SJCRH30 (cell line): Measurements from ENCODE around the gene KRT3. TPM values are rescaled to one million over a fixed set of nuclear protein-coding genes. Genes with fewer than 3 reads are reported as not detected.

Source experiments
- DNase-seq, 2 experiments: peaks; one replicate each; pipeline ENCODE4 v3.0.0-alpha.2; 2015 to 2020
- H3K27ac ChIP-seq: fragments of 250-450 bp; sonication (Bioruptor Pico); 2 replicates; pipeline ENCODE4 v1.5.1; 2020; ENCODE audit warnings: mild to moderate bottlenecking, moderate library complexity
- H3K27me3 ChIP-seq: fragments of 250-450 bp; sonication (Bioruptor Pico); 2 replicates; pipeline ENCODE4 v1.5.1; 2020; ENCODE audit warnings: mild to moderate bottlenecking, moderate library complexity
- H3K36me3 ChIP-seq: fragments of 250-450 bp; sonication (Bioruptor Pico); 2 replicates; pipeline ENCODE4 v1.5.1; 2020; ENCODE audit warnings: mild to moderate bottlenecking, moderate library complexity
- H3K4me1 ChIP-seq: fragments of 250-450 bp; sonication (Bioruptor Pico); 2 replicates; pipeline ENCODE4 v1.5.1; 2020; ENCODE audit warnings: mild to moderate bottlenecking, moderate library complexity
- H3K4me3 ChIP-seq: fragments of 250-450 bp; sonication (Bioruptor Pico); 2 replicates; pipeline ENCODE4 v1.5.1; 2020; ENCODE audit warnings: mild to moderate bottlenecking, moderate library complexity
- H3K9me3 ChIP-seq: fragments of 250-450 bp; sonication (Bioruptor Pico); replicated peaks from 2 replicates; pipeline ENCODE4 v1.5.1; 2020; ENCODE audit warnings: mild to moderate bottlenecking, moderate library complexity
- total RNA-seq: library from RNA; depleted of rRNA; stranded (reverse); fragments of >200 nt; shearing (Covaris generic); gene quantifications from 2 replicates; pipeline ENCODE4 v1.2.3, GENCODE V29; 2014

Gene KRT3
- total RNA-seq, 1 experiment from 2014 or later, result not detected

DNA sequence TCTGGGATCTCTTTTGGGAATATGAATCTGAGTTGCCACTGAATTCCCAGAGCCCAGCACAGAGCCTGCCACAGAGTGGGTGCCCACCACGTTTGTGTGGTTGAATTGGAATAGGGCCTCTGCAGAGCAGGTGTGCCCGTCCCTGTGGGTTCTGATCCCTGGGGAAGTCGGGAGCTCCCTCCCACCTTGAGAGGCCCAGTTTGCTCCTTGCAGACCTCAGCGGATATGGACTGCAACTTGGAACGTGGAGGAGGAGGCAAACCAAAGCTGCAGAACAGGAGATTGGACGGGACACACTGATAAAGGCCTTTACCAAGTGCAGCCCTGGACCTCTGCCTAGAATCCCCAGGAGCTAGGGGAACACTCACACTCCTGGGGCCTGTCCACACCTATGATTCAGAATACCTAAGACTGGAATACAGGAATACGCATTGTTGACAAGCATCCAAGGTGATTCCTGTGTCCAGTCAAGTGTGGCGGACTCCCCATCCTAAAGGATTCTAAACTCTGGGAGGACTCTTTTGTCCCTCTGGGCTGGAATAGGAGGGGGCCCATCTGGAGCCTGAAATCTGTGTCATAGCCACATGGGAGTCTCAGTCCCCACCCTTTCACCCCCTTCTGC, 21.2 kb downstream of the KRT3 start:
- H3K4me1 ChIP-seq, result no peaks in the 10 kb centered on the region
- no peak overlapping the region for H3K27ac ChIP-seq
- DNase-seq, result no peak
- H3K36me3 ChIP-seq, result no peaks in the 10 kb centered on the region
- H3K27me3 ChIP-seq, result no peaks in the 10 kb centered on the region
- H3K4me3 ChIP-seq, result no peak overlapping the region
- no peaks in the 10 kb centered on the region for H3K9me3 ChIP-seq

DNA sequence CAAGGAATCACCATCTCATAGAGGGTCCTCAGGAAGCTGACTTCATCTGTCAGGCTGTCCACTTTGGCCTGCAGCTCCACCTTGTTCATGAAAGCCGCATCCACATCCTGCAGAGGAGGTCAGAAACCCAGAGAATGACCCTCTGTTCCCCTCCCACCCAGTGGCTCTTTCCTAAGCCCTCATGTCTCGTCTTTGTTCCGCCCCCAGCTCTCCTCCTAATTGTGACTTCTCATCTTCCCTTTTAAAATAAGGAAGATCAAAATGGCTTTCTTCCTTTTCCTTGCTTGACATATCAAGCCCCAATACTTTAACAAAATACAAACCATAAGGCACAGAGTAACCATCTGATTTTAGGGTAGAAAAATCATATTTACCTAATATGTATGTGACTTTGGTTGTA, 23.1 kb downstream of the KRT3 start:
- H3K27ac ChIP-seq, result no peak overlapping the region
- no peaks in the 10 kb centered on the region for H3K27me3 ChIP-seq
- H3K9me3 ChIP-seq, result no peaks in the 10 kb centered on the region
- DNase-seq, result no peak
- H3K4me3 ChIP-seq, result no peak overlapping the region
- no peaks in the 10 kb centered on the region for H3K36me3 ChIP-seq
- no peaks in the 10 kb centered on the region for H3K4me1 ChIP-seq

DNA sequence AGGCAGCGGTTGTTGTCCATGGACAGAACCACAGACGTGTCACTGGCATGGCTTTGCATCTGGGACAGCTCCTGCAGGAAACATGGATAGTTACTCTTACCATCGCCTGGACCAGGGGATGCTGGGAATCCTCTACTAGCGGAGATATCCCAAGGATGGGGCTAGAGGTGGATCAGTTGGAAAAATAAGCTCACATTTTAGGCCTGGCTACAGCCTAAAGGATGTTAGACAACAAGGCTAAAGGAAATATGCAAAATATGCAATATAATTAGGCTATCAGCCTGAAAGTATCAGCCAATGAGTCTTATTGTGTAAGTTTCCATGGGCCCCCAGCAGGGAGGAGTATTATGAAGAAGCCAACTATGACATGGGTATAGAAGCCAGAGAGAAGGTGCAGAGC, 23.7 kb downstream of the KRT3 start:
- no peaks in the 10 kb centered on the region for H3K27me3 ChIP-seq

DNA sequence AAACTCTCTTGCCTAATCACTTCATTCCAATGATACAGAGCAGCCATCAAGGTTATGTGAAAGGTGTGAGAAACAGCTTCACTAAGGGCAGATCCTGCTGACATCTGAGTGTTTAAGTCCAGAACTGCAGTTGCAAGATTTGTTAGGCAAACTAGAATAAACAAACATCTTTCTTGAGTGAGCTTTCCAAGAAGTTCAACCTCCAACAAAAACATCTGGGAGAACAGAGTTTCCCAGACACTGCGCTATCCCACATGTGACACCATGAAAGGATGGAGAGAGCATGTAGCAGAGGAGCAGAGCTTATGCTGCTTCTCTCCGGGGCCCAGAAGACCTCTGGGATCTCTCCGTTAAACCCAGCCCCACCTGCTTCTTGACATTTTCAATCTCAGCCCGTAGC, 24.4 kb downstream of the KRT3 start:
- no peaks in the 10 kb centered on the region for H3K27me3 ChIP-seq
- no peak for DNase-seq
- H3K9me3 ChIP-seq, result no peaks in the 10 kb centered on the region
- no peaks in the 10 kb centered on the region for H3K36me3 ChIP-seq
- no peak overlapping the region for H3K4me3 ChIP-seq
- H3K4me1 ChIP-seq, result no peaks in the 10 kb centered on the region
- no peak overlapping the region for H3K27ac ChIP-seq

More for the DNA sequence above, 23.7 kb downstream of the KRT3 start:
- Histone ChIP-seq H3K4me1 (no peaks in the 10 kb centered on the region), H3K27ac (no peak overlapping the region), H3K9me3 (no peaks in the 10 kb centered on the region), H3K4me3 (no peak overlapping the region), H3K36me3 (no peaks in the 10 kb centered on the region)
- DNase-seq, result no peak

DNA sequence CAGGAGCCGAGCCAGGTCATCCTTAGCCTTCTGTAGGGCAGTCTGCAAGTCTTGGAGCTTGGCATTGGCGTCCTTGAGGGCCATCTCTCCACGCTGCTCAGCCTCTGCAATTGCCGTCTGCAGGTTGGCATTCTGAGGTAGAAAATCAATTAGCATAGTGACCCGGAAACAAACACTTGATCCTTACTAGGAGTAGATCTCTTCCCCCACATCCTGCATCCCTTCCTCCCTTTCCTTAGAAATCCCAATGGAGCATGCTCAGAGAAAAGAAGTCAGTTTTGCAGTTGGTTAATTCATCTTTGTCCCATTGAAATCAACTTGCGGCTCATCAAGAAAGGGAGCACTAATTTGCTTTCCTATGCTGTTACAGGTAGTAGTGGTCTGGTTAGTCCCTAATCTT, 24.8 kb downstream of the KRT3 start:
- no peaks in the 10 kb centered on the region for H3K27me3 ChIP-seq

DNA sequence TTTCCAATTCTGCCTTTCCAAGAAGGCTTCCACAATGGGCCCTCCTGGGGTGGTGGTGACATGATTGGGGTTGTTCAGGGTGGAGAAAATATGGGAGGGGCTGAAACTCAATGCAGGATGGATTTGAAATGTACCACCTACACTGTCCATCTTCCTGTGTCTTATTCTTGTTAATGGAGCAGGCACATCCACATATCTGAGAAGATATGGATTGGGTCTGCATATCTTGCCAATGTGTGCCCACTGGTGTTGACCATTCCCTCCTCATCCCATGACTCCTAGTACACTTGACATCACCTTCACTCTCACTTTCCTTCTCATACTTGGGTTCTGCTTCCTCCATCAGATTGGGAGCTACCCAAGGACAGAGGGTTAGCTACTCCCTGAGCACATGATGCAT, 26.0 kb downstream of the KRT3 start:
- H3K4me3 ChIP-seq, result no peak overlapping the region
- H3K36me3 ChIP-seq, result no peaks in the 10 kb centered on the region
- H3K27me3 ChIP-seq, result no peaks in the 10 kb centered on the region
- H3K9me3 ChIP-seq, result no peaks in the 10 kb centered on the region
- no peak for DNase-seq
- no peak overlapping the region for H3K27ac ChIP-seq
- no peaks in the 10 kb centered on the region for H3K4me1 ChIP-seq

More for the DNA sequence above, 24.8 kb downstream of the KRT3 start:
- H3K36me3 ChIP-seq, result no peaks in the 10 kb centered on the region
- H3K4me3 ChIP-seq, result no peak overlapping the region
- no peaks in the 10 kb centered on the region for H3K4me1 ChIP-seq
- H3K9me3 ChIP-seq, result no peaks in the 10 kb centered on the region
- DNase-seq, result no peak
- no peak overlapping the region for H3K27ac ChIP-seq

DNA sequence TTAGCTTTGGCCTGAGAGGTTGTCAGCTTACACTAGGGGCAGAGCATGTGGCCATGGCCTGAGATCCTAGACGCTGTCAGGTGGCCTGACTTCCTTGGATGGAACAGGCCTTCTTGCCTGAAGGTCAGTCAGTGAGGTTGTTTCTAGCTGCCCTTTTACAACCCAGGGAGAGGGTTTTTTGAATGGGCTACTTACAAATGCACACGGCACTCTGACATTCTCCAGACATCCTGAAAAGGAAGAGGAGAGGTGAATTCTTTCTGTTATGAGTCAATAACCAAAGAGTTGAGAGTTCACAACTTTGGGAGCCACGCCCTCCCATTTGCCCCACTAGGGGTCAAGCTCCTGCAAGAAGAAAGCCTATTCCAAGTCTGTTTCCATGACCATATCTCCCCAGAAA, 26.6 kb downstream of the KRT3 start:
- no peaks in the 10 kb centered on the region for H3K27me3 ChIP-seq
- no peaks in the 10 kb centered on the region for H3K4me1 ChIP-seq
- H3K9me3 ChIP-seq, result no peaks in the 10 kb centered on the region
- H3K4me3 ChIP-seq, result no peak overlapping the region
- no peak overlapping the region for H3K27ac ChIP-seq
- no peak for DNase-seq
- H3K36me3 ChIP-seq, result no peaks in the 10 kb centered on the region

- H3K27ac ChIP-seq, result no peak overlapping the region
- no peaks in the 10 kb centered on the region for H3K4me1 ChIP-seq
- no peaks in the 10 kb centered on the region for H3K27me3 ChIP-seq
- H3K9me3 ChIP-seq, result no peaks in the 10 kb centered on the region
- H3K36me3 ChIP-seq, result no peaks in the 10 kb centered on the region
- no peak overlapping the region for H3K4me3 ChIP-seq
- DNase-seq, result no peak
Observed at GRCh38 chr12:52768479-52769200, 27.3 kb downstream of the KRT3 start.

- no peak for DNase-seq
- Histone ChIP-seq H3K27me3 (no peaks in the 10 kb centered on the region), H3K36me3 (no peaks in the 10 kb centered on the region)
Observed at GRCh38 chr12:52767427-52767826, 28.5 kb downstream of the KRT3 start.

DNA sequence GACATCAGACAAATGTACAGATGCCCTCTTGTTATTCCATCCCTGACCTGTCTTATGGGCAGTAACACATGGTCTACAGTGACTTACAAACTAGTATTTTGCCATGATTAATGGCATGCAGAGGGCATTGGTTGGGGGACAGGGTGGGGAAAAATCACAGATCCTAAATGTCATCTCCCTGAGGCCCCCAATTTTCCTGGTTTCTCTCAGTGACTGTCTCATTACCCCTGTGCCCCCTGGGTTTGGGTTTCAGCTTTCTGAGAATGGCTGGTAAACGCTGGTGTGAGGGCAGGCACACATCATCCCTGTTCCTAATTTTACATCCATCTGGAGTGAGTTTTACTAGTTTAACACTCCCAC, 28.9 kb downstream of the KRT3 start:
- Histone ChIP-seq H3K27ac (no peak overlapping the region), H3K4me1 (no peaks in the 10 kb centered on the region), H3K4me3 (no peak overlapping the region), H3K27me3 (no peaks in the 10 kb centered on the region), H3K36me3 (no peaks in the 10 kb centered on the region), H3K9me3 (no peaks in the 10 kb centered on the region)
- DNase-seq, result no peak

More at GRCh38 chr12:52767427-52767826, 28.5 kb downstream of the KRT3 start:
- H3K9me3 ChIP-seq, result no peaks in the 10 kb centered on the region
- no peaks in the 10 kb centered on the region for H3K4me1 ChIP-seq
- H3K27ac ChIP-seq, result no peak overlapping the region
- no peak overlapping the region for H3K4me3 ChIP-seq

DNA sequence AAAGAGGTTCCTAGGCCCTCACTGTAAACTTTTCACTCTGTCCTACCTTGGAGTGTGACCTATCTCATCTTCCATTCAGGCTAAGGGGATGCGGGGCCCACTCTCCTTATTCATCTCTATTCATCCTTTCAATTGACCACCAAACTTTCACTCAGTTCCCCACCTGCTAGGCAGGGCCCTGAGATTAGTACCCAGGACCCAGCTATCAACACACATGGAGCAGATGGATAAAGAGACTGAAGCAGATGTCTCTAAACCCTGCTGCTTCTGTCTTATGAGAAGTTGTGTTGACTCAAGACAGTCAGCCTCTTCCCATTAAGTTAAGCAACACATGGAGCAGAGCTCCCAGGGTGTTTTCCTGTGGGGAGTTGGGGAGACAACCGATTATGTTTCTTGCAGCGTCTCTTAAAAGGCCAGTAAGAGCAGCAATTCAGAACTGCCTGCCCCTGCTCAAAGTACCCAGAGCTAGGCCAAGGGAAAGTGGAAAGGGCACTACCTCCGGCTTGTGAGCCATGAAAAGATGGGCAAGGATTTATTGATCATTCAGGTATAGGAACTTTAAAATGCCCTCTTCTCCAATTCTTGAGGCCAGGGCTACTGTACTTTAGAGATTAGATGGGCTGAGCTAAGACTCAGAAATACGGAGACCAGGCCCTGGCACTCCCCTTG, 29.4 kb downstream of the KRT3 start:
- no peak for DNase-seq
- no peaks in the 10 kb centered on the region for H3K27me3 ChIP-seq
- H3K27ac ChIP-seq, result no peak overlapping the region
- H3K36me3 ChIP-seq, result no peaks in the 10 kb centered on the region
- no peak overlapping the region for H3K4me3 ChIP-seq
- H3K9me3 ChIP-seq, result no peaks in the 10 kb centered on the region
- H3K4me1 ChIP-seq, result no peaks in the 10 kb centered on the region

GRCh38 chr12:52765702-52766101, 30.2 kb downstream of the KRT3 start:
- no peaks in the 10 kb centered on the region for H3K27me3 ChIP-seq

DNA sequence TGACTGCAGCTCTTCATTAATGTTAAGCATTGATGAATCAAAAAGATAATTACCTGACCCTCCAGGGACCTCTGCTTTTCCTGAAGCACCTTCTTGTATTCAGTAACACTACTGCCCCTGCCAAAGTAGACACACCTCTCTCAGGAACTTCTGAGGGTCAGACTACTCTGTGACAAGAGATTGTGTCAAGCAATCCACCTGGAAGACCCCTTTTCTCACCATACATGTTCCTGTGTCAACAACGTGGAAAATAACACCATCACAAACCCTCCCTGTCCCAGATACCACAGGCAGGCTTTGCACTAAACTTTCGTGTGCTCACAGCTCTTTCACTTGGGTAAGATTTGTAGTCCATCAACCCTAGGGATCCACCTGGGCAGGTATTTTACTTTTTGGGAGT, 31.9 kb downstream of the KRT3 start:
- Histone ChIP-seq H3K4me1 (no peaks in the 10 kb centered on the region), H3K27me3 (no peaks in the 10 kb centered on the region), H3K9me3 (no peaks in the 10 kb centered on the region), H3K27ac (no peak overlapping the region), H3K36me3 (no peaks in the 10 kb centered on the region), H3K4me3 (no peak overlapping the region)
- no peak for DNase-seq

More at GRCh38 chr12:52765702-52766101, 30.2 kb downstream of the KRT3 start:
- no peak for DNase-seq
- H3K27ac ChIP-seq, result no peak overlapping the region
- no peaks in the 10 kb centered on the region for H3K9me3 ChIP-seq
- H3K36me3 ChIP-seq, result no peaks in the 10 kb centered on the region
- H3K4me1 ChIP-seq, result no peaks in the 10 kb centered on the region
- H3K4me3 ChIP-seq, result no peak overlapping the region

GRCh38 chr12:52763036-52763659, 32.8 kb downstream of the KRT3 start:
- no peak for DNase-seq
- Histone ChIP-seq H3K9me3 (no peaks in the 10 kb centered on the region), H3K4me1 (no peaks in the 10 kb centered on the region), H3K27ac (no peak overlapping the region), H3K36me3 (no peaks in the 10 kb centered on the region), H3K4me3 (no peak overlapping the region), H3K27me3 (no peaks in the 10 kb centered on the region)

GRCh38 chr12:52761802-52762201, 34.1 kb downstream of the KRT3 start:
- Histone ChIP-seq H3K27me3 (no peaks in the 10 kb centered on the region), H3K9me3 (no peaks in the 10 kb centered on the region)
- no peak for DNase-seq

More at GRCh38 chr12:52761802-52762201, 34.1 kb downstream of the KRT3 start:
- no peak overlapping the region for H3K27ac ChIP-seq
- no peaks in the 10 kb centered on the region for H3K4me1 ChIP-seq
- H3K4me3 ChIP-seq, result no peak overlapping the region
- no peaks in the 10 kb centered on the region for H3K36me3 ChIP-seq
